Measurements from ENCODE around the gene RASEF. TPM values are rescaled to one million over a fixed set of nuclear protein-coding genes. Genes with fewer than 3 reads are reported as not detected.
"Not testable (repeated sequence)": the region's sequence is repeated elsewhere in the genome, so short reads cannot be mapped to it uniquely, and the experiment has no call there.

The RASEF gene
- total and polyA plus RNA-seq, 5 donors from 2014 or later: not detected

DNA sequence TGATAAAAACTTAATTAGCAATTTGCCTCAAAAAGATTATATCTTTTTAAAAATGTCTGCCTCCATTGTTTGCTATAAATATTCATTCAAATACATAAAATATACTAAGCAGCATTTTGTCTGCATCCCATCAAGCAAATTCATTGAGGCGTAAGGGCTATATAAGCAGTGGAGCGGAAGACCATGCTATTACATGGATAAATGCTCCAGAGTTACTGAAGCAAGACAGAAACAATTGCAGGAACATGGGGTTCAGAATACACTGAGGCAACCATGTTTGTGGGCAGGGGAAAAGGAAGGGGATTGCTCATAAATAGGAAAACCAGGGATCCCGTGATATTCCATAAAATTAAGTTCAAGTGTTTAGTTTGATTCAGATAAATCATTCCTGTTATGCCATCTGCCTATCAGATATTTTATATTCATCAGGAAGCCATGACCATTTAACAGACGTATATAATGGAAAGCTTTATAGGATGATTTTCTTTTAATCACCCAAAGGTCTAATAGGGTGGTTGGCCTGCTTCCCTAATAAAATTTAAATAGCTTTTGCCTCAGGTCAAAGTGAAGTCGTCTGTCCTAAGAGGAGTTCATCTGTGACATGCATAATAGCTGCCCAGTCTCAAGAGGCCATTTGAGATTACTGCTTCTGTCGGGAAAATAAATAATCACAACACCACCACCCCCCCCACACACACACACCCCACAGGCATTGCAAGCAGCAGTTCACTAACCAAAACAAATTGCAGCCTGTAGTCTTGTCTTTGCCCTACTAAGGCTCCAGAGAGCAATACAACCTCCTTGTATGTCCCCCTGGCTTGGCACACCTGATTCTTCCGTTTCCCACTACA lies 105.2 kb downstream of the RASEF start:
- Histone ChIP-seq H3K27me3 (ENCODE audit: control insufficient read depth, insufficient read depth, low read length) (no peaks in the 10 kb centered on the region), H3K9me3 (ENCODE audit: control insufficient read depth in 2 of 2, low read length in 2 of 2) (no peaks in the 10 kb centered on the region), H3K4me3 (ENCODE audit: low read depth, low read length) (no peak overlapping the region), H3K36me3 (ENCODE audit: control insufficient read depth, insufficient read depth, low read length) (no peaks in the 10 kb centered on the region), H3K27ac (ENCODE audit: insufficient read depth, low read length, poor library complexity, severe bottlenecking) (no peak overlapping the region), H3K4me1 (ENCODE audit: control insufficient read depth, insufficient read depth, low read length, poor library complexity, severe bottlenecking) (no peaks in the 10 kb centered on the region)
- Mint-ChIP-seq H3K9me3 (peaks cover 0 to 1% (median 0%) of the 10 kb centered on the region in 7 donors), H3K27me3 (no peaks in the 10 kb centered on the region), H3K36me3 (no peaks in the 10 kb centered on the region), H3K4me3 (no peak overlapping the region), H3K27ac (no peak overlapping the region), H3K4me1 (no peaks in the 10 kb centered on the region)
- DNase-seq (no peak), ATAC-seq (ENCODE audit: low read depth in 2 of 2) (no peak)

DNA sequence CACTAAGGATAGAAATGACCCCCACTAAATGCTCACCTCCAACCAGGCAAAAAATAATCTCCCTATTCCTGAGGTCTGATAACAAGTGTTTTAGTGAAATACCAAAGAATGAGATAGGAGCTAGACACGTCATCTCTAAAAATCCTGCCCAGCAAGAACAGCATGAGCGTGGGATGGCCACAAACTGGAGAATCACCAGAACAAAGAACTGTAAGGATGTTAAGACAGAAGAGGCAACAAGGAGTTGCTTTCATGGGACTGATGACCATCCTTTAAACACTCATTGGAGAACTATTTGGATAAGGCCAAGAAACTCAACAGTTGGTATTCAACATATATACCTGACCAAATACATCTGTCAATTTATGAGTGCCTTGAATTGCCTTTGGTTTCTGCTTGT lies 113.7 kb downstream of the RASEF start:
- H3K4me1 Mint-ChIP-seq: no peaks in the 10 kb centered on the region
- Histone ChIP-seq H3K36me3 (ENCODE audit: control insufficient read depth, insufficient read depth, low read length) (no peaks in the 10 kb centered on the region), H3K4me1 (ENCODE audit: control insufficient read depth, insufficient read depth, low read length, poor library complexity, severe bottlenecking) (no peaks in the 10 kb centered on the region), H3K4me3 (ENCODE audit: low read depth, low read length) (no peak overlapping the region), H3K9me3 (ENCODE audit: control insufficient read depth in 2 of 2, low read length in 2 of 2) (no peaks in the 10 kb centered on the region), H3K27me3 (ENCODE audit: control insufficient read depth, insufficient read depth, low read length) (no peaks in the 10 kb centered on the region), H3K27ac (ENCODE audit: insufficient read depth, low read length, poor library complexity, severe bottlenecking) (no peak overlapping the region)
- no peak overlapping the region for H3K27ac Mint-ChIP-seq
- DNase-seq (no peak), ATAC-seq (ENCODE audit: low read depth in 2 of 2) (no peak)
- no peaks in the 10 kb centered on the region for H3K9me3 Mint-ChIP-seq
- H3K27me3 Mint-ChIP-seq: no peaks in the 10 kb centered on the region
- H3K4me3 Mint-ChIP-seq: no peak overlapping the region
- H3K36me3 Mint-ChIP-seq: no peaks in the 10 kb centered on the region

DNA sequence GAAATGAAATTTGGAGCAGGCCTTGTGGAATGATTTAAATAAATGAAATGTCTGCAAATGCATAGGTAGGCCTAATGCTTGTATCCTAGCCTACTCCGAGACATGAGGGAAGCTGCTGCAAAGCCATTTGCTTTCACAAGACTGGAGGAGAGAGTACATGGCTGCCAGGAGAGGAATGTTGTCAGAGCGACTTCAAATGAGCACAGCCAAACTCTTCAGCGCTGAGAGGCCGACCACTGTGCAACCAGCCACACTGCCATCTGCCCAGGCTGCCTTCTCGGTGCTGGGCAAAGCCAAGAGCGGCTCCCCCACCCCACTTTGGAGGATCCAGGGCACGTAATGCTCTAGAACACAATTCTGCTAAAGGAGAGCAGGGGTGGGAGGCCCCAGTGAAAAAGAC lies 122.6 kb downstream of the RASEF start:
- no peak overlapping the region for H3K27ac Mint-ChIP-seq
- Histone ChIP-seq H3K27me3 (ENCODE audit: control insufficient read depth, insufficient read depth, low read length) (no peaks in the 10 kb centered on the region), H3K9me3 (ENCODE audit: control insufficient read depth in 2 of 2, low read length in 2 of 2) (peaks cover 0 to 1% of the 10 kb centered on the region in 2 experiments), H3K4me3 (ENCODE audit: low read depth, low read length) (no peak overlapping the region), H3K36me3 (ENCODE audit: control insufficient read depth, insufficient read depth, low read length) (no peaks in the 10 kb centered on the region), H3K4me1 (ENCODE audit: control insufficient read depth, insufficient read depth, low read length, poor library complexity, severe bottlenecking) (no peaks in the 10 kb centered on the region), H3K27ac (ENCODE audit: insufficient read depth, low read length, poor library complexity, severe bottlenecking) (no peak overlapping the region)
- H3K36me3 Mint-ChIP-seq: no peaks in the 10 kb centered on the region
- H3K27me3 Mint-ChIP-seq: no peaks in the 10 kb centered on the region
- no peaks in the 10 kb centered on the region for H3K4me1 Mint-ChIP-seq
- no peak overlapping the region for H3K4me3 Mint-ChIP-seq
- DNase-seq (no peak), ATAC-seq (ENCODE audit: low read depth in 2 of 2) (no peak)
- peaks cover 0 to 14% (median 2%) of the 10 kb centered on the region in 7 donors for H3K9me3 Mint-ChIP-seq

DNA sequence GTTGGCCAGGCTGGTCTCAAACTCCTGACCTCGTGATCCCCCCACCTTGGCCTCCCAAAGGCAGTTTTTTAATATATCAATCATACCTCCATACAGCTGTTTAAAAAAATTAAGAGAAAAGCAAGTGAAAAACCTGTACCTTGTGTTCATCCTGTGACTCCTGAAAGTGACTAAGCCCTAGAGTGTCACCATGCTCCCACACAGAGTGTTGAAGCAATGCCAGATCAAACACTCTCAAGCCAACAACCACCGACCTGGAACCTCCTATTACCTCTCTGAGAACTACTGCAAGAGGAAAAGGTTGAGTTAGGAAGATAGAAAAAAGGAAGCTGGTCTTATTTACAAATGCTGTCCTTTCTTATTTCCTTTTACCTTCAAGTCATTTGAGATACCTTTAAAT lies 123.5 kb downstream of the RASEF start:
- H3K4me3 Mint-ChIP-seq: no peak overlapping the region
- H3K36me3 Mint-ChIP-seq: no peaks in the 10 kb centered on the region
- H3K4me1 Mint-ChIP-seq: no peaks in the 10 kb centered on the region
- Histone ChIP-seq H3K27me3 (ENCODE audit: control insufficient read depth, insufficient read depth, low read length) (no peaks in the 10 kb centered on the region), H3K9me3 (ENCODE audit: control insufficient read depth in 2 of 2, low read length in 2 of 2) (peaks cover 0 to 1% of the 10 kb centered on the region in 2 experiments), H3K4me3 (ENCODE audit: low read depth, low read length) (no peak overlapping the region), H3K4me1 (ENCODE audit: control insufficient read depth, insufficient read depth, low read length, poor library complexity, severe bottlenecking) (no peaks in the 10 kb centered on the region), H3K27ac (ENCODE audit: insufficient read depth, low read length, poor library complexity, severe bottlenecking) (no peak overlapping the region), H3K36me3 (ENCODE audit: control insufficient read depth, insufficient read depth, low read length) (no peaks in the 10 kb centered on the region)
- H3K27me3 Mint-ChIP-seq: no peaks in the 10 kb centered on the region
- no peak overlapping the region for H3K27ac Mint-ChIP-seq
- ATAC-seq (ENCODE audit: low read depth in 2 of 2) (no peak), DNase-seq (no peak)
- H3K9me3 Mint-ChIP-seq: peaks cover 0 to 14% (median 2%) of the 10 kb centered on the region in 7 donors

DNA sequence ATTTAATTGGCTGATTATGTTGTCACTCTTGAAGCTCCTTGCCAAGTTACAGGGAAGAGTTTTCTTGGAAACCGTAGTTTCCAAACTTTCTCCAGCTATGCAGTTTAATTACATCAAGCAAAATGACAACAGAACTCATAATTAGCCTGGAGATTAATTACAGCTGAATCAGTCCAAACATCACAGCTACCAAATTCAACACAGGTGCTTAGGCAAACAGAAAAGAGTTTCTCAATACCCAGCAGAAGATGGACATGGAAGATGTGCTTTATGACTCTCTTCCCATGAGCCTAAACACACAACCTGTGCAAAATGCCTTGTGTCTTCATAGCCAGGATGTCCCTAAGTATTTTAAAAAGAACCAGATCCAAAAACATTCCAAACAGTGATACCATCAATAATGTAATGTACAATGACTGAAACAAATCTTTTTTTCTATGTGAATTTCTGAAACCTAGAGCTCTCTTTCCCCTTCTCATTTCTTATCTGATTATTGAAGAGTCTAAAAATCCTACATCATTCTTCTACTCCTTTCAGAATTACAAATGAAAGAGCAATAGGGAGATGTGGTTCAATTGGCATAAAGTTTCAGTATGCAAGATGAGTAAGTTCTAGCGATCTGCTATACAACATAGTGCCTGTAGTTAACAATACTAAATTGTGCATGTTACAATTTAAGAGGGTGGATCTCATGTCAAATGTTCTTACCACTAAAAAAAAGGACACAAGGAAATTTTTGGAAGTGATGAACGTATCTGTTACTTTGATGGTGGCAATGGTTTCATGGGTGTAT lies 124.3 kb downstream of the RASEF start:
- Mint-ChIP-seq H3K9me3 (peaks cover 0 to 14% (median 4%) of the 10 kb centered on the region in 7 donors), H3K36me3 (no peaks in the 10 kb centered on the region), H3K27me3 (no peaks in the 10 kb centered on the region), H3K4me1 (no peaks in the 10 kb centered on the region), H3K4me3 (no peak overlapping the region), H3K27ac (no peak overlapping the region)
- no peak overlapping the region for H3K4me3 ChIP-seq (ENCODE audit: low read depth, low read length)
- H3K4me1 ChIP-seq (ENCODE audit: control insufficient read depth, insufficient read depth, low read length, poor library complexity, severe bottlenecking): no peaks in the 10 kb centered on the region
- H3K27ac ChIP-seq (ENCODE audit: insufficient read depth, low read length, poor library complexity, severe bottlenecking): no peak overlapping the region
- peaks cover 0 to 1% of the 10 kb centered on the region in 2 experiments for H3K9me3 ChIP-seq (ENCODE audit: control insufficient read depth in 2 of 2, low read length in 2 of 2)
- H3K36me3 ChIP-seq (ENCODE audit: control insufficient read depth, insufficient read depth, low read length): no peaks in the 10 kb centered on the region
- DNase-seq (no peak), ATAC-seq (ENCODE audit: low read depth in 2 of 2) (no peak)
- no peaks in the 10 kb centered on the region for H3K27me3 ChIP-seq (ENCODE audit: control insufficient read depth, insufficient read depth, low read length)

DNA sequence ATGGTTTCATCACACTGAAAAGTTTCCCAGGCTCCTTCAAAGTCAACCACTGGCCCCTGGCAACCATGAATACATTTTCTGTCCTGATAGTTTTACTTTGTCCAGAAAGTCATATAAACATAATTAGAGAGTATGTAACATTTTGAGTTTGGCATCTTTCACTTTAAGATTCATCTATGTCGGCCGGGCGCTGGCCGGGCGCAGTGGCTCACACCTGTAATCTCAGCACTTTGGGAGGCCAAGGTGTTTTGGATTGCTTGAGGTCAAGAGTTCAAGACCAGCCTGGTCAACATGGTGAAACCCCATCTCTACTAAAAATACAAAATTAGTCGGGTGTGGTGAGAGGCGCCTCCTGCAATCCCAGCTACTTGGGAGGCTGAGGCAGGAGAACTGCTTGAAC lies 126.4 kb downstream of the RASEF start:
- H3K9me3 Mint-ChIP-seq: peaks cover 0 to 14% (median 3%) of the 10 kb centered on the region in 7 donors
- H3K4me3 ChIP-seq (ENCODE audit: low read depth, low read length); DNase-seq; H3K36me3 ChIP-seq (ENCODE audit: control insufficient read depth, insufficient read depth, low read length); H3K4me3 Mint-ChIP-seq; H3K4me1 ChIP-seq (ENCODE audit: control insufficient read depth, insufficient read depth, low read length, poor library complexity, severe bottlenecking); ATAC-seq (ENCODE audit: low read depth in 2 of 2); H3K27me3 Mint-ChIP-seq; H3K27ac Mint-ChIP-seq; H3K27me3 ChIP-seq (ENCODE audit: control insufficient read depth, insufficient read depth, low read length); H3K9me3 ChIP-seq (ENCODE audit: control insufficient read depth in 2 of 2, low read length in 2 of 2); H3K36me3 Mint-ChIP-seq; H3K4me1 Mint-ChIP-seq; H3K27ac ChIP-seq (ENCODE audit: insufficient read depth, low read length, poor library complexity, severe bottlenecking): not testable (repeated sequence)

DNA sequence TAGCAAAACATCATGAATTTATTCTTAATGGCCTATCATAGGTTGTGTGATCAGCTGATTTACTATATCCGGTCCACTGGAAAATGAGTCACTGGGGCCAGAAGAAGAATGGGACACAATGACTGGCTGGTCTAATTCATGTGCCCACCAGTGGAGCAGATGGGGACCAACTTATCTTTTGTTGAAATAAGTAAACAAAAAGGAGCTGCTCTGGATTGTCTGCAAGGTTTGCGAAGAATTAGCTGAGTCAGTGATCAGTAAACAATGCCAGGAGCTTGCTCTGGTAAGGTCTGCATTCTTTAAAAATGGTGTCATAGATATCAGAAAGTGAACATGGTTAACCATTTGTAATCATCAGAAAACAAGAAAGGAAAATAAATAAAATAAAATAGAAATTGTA lies 128.0 kb downstream of the RASEF start:
- Histone ChIP-seq H3K36me3 (ENCODE audit: control insufficient read depth, insufficient read depth, low read length) (no peaks in the 10 kb centered on the region), H3K4me3 (ENCODE audit: low read depth, low read length) (no peak overlapping the region), H3K27me3 (ENCODE audit: control insufficient read depth, insufficient read depth, low read length) (no peaks in the 10 kb centered on the region), H3K4me1 (ENCODE audit: control insufficient read depth, insufficient read depth, low read length, poor library complexity, severe bottlenecking) (no peaks in the 10 kb centered on the region), H3K9me3 (ENCODE audit: control insufficient read depth in 2 of 2, low read length in 2 of 2) (no peaks in the 10 kb centered on the region), H3K27ac (ENCODE audit: insufficient read depth, low read length, poor library complexity, severe bottlenecking) (no peak overlapping the region)
- no peak overlapping the region for H3K27ac Mint-ChIP-seq
- no peaks in the 10 kb centered on the region for H3K36me3 Mint-ChIP-seq
- DNase-seq (no peak), ATAC-seq (ENCODE audit: low read depth in 2 of 2) (no peak)
- no peaks in the 10 kb centered on the region for H3K4me1 Mint-ChIP-seq
- H3K4me3 Mint-ChIP-seq: no peak overlapping the region
- H3K9me3 Mint-ChIP-seq: peaks cover 0 to 13% (median 3%) of the 10 kb centered on the region in 7 donors
- H3K27me3 Mint-ChIP-seq: no peaks in the 10 kb centered on the region
